ENCODE results near the gene COX7A2.

DNA sequence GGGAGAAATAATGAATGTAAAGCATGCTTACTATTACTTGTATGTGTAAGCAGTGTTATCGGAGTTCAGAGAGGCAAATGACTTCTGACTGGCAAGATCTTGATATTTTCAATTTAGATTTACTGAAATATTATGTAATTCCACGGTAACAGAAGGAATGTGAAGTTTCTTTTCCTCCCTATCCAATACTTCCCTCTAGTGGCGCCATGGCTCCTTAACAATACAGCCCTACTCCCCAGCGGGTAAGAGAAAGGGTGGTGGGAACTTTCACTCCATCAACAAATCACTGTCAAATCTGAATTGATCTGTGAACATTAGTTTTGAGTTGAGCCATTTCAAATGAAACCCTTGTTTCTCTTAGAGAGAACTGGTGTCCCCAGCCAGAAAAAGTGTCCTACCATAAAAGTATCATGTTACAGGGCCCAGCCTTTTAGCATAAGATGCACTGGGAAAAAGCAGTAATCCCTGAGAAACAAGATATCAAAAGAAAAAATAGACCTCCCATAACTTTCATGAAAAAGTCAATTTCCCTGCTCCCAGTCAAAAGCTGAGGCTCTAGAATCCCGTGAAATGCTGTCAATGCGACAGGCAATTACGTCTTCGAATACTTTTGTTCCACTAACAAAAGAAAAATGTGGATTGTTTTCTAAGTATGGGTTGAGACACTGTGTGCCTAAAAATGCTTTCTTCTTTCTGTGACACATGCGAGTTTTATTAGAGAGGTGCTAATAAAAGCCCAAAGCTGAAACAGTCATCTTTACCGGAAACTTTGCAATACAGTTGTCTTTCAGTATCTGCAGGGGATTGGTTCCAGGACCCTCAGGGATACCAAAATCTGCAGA, 12.9 kb downstream of the COX7A2 start:
- no peak for TF ChIP-seq ZNF468 (CRISPR knock-in tag; IDR thresholded peaks at IDR 0.05)
- TF ChIP-seq ZFX (CRISPR knock-in tag; IDR thresholded peaks at IDR 0.05; ENCODE audit: low read depth), result no peak
- TF ChIP-seq UBTF (CRISPR knock-in tag; IDR thresholded peaks at IDR 0.05), result no peak
- peak; percentile 66 for TF ChIP-seq STAG1 (CRISPR knock-in tag; IDR thresholded peaks at IDR 0.05)
- no peak for TF ChIP-seq POGK (CRISPR knock-in tag; conservative IDR thresholded peaks at IDR 0.05)
- no peak for TF ChIP-seq CHCHD3 (CRISPR knock-in tag; IDR thresholded peaks at IDR 0.05)
- no peak for TF ChIP-seq ZNF598 (CRISPR knock-in tag; IDR thresholded peaks at IDR 0.05; ENCODE audit: borderline replicate concordance)

Data from HepG2 (cell line).